GM23338 (cell line): ENCODE measurements around the gene SPI1. TPM values are rescaled to one million over a fixed set of nuclear protein-coding genes. Genes with fewer than 3 reads are reported as not detected.

Experiments used
- ATAC-seq: fragments of 200-7000 bp; cut with Tn5 transposase; 3 replicates; pipeline ENCODE4 v1.9.1; 2020
- DNase-seq: peaks from one replicate; pipeline ENCODE4 v3.0.0-alpha.2; 2015; ENCODE audit warnings: low spot score
- H2AFZ ChIP-seq: fragments of 200-600 bp; sonication (generic); 2 replicates; pipeline ENCODE4 v1.8.0; 2016; ENCODE audit warnings: antibody characterized with exemption, mild to moderate bottlenecking, moderate library complexity
- H3F3A ChIP-seq: fragments of 200-600 bp; sonication (generic); replicated peaks from 2 replicates; pipeline ENCODE4 v1.8.0; 2017; ENCODE audit warnings: antibody characterized with exemption, mixed run types, low read depth
- H3K27ac ChIP-seq: fragments of 200-600 bp; sonication (generic); 2 replicates; pipeline ENCODE4 v1.6.1; 2016; ENCODE audit warnings: low read depth
- H3K27me3 ChIP-seq: fragments of 200-600 bp; sonication (generic); 2 replicates; pipeline ENCODE4 v1.8.0; 2016; ENCODE audit warnings: mild to moderate bottlenecking, mixed run types, moderate library complexity; ENCODE audit not compliant: insufficient read depth
- H3K36me3 ChIP-seq: fragments of 200-600 bp; sonication (generic); 2 replicates; pipeline ENCODE4 v1.8.0; 2016; ENCODE audit warnings: mild to moderate bottlenecking; ENCODE audit not compliant: insufficient read depth
- H3K4me1 ChIP-seq: fragments of 200-600 bp; sonication (generic); 2 replicates; pipeline ENCODE4 v1.8.0; 2016; ENCODE audit warnings: mild to moderate bottlenecking, moderate library complexity; ENCODE audit not compliant: insufficient read depth
- H3K4me2 ChIP-seq: fragments of 200-600 bp; sonication (generic); 2 replicates; pipeline ENCODE4 v1.7.1; 2017; ENCODE audit warnings: mixed run types
- H3K4me3 ChIP-seq: fragments of 200-600 bp; sonication (generic); 2 replicates; pipeline ENCODE4 v1.6.1; 2016; ENCODE audit warnings: mixed run types
- H3K79me2 ChIP-seq: fragments of 200-600 bp; sonication (generic); replicated peaks from 2 replicates; pipeline ENCODE4 v1.8.0; 2017; ENCODE audit warnings: mild to moderate bottlenecking; ENCODE audit not compliant: insufficient read depth
- H3K9me2 ChIP-seq: fragments of 200-600 bp; sonication (generic); 2 replicates; pipeline ENCODE4 v1.8.0; 2017; ENCODE audit not compliant: insufficient read depth
- H4K20me1 ChIP-seq: fragments of 200-600 bp; sonication (generic); replicated peaks from 2 replicates; pipeline ENCODE4 v1.8.0; 2017; ENCODE audit warnings: mild to moderate bottlenecking; ENCODE audit not compliant: insufficient read depth
- H3K27ac Mint-ChIP-seq: 2 replicates; pipeline ENCODE4 v1.8.0; 2020; ENCODE audit warnings: inconsistent platforms, mild to moderate bottlenecking, moderate library complexity, mixed read lengths
- H3K27me3 Mint-ChIP-seq: 3 replicates; pipeline ENCODE4 v1.8.0; 2022; ENCODE audit warnings: low read depth, mild to moderate bottlenecking, moderate library complexity, mixed read lengths, inconsistent platforms; ENCODE audit not compliant: insufficient read depth, poor library complexity
- H3K36me3 Mint-ChIP-seq: 3 replicates; pipeline ENCODE4 v1.8.0; 2021; ENCODE audit warnings: low read depth, mild to moderate bottlenecking, inconsistent platforms, moderate library complexity, mixed read lengths
- H3K4me1 Mint-ChIP-seq: 3 replicates; pipeline ENCODE4 v1.8.0; 2020; ENCODE audit warnings: mild to moderate bottlenecking, inconsistent platforms, mixed read lengths
- H3K4me3 Mint-ChIP-seq: 3 replicates; pipeline ENCODE4 v1.8.0; 2021; ENCODE audit warnings: moderate library complexity, mild to moderate bottlenecking, inconsistent platforms, mixed read lengths
- H3K9me3 Mint-ChIP-seq: 3 replicates; pipeline ENCODE4 v1.8.0; 2020; ENCODE audit warnings: moderate library complexity, mild to moderate bottlenecking, inconsistent platforms, mixed read lengths
- EZH2 ChIP-seq: fragments of 200-600 bp; sonication (generic); IDR thresholded peaks from one replicate; pipeline ENCODE4 v1.8.0; 2017; ENCODE audit warnings: antibody characterized with exemption, mild to moderate bottlenecking, low read depth; ENCODE audit not compliant: unreplicated experiment
- REST ChIP-seq: IDR thresholded peaks from one replicate; pipeline ENCODE4 v1.6.1; 2018; ENCODE audit warnings: antibody characterized with exemption; ENCODE audit not compliant: unreplicated experiment
- STAT1 ChIP-seq: IDR thresholded peaks from one replicate; pipeline ENCODE4 v1.6.1; 2016; ENCODE audit warnings: antibody characterized with exemption; ENCODE audit not compliant: unreplicated experiment
- ZNF331 ChIP-seq: fragments of 250-450 bp; sonication (Bioruptor Pico); IDR thresholded peaks from 2 replicates; pipeline ENCODE4 v1.5.0; 2020; ENCODE audit warnings: low read depth, mild to moderate bottlenecking, moderate library complexity
- ZNF462 ChIP-seq: fragments of 250-450 bp; sonication (Bioruptor Pico); IDR thresholded peaks from 2 replicates; pipeline ENCODE4 v1.5.0; 2020; ENCODE audit warnings: mild to moderate bottlenecking, moderate library complexity
- polyA plus RNA-seq: library from polyadenylated mRNA; unstranded; fragments of >200 nt; fragmentation: Nextera tagmentation; extraction: Ambion mirVana; gene quantifications from 2 replicates; pipeline ENCODE4 v1.2.1, GENCODE V29; 2016
- total RNA-seq: library from RNA; depleted of rRNA; stranded (reverse); fragments of >200 nt; shearing (Covaris generic); gene quantifications from 2 replicates; pipeline ENCODE4 v1.2.3, GENCODE V29; 2014

The SPI1 gene
- total and polyA plus RNA-seq, 2 experiments from 2014 or later, result 0.23 TPM; not detected in 1

GRCh38 chr11:47403571-47403970 lies 25.2 kb upstream of the SPI1 start (continued):
- TF ChIP-seq ZNF462 (CRISPR knock-in tag) (no peak), EZH2 (no peak), ZNF331 (CRISPR knock-in tag) (no peak)

- Mint-ChIP-seq H3K4me1 (peaks cover 40% of the 10 kb centered on the region), H3K36me3 (no peaks in the 10 kb centered on the region)
Measured at GRCh38 chr11:47403135-47403534, 24.8 kb upstream of the SPI1 start.

GRCh38 chr11:47400768-47401279 lies 22.5 kb upstream of the SPI1 start:
- Histone ChIP-seq H3K9me2 (no peaks in the 10 kb centered on the region), H4K20me1 (no peaks in the 10 kb centered on the region), H3K79me2 (no peaks in the 10 kb centered on the region), H3K4me3 (peak overlapping the region; percentile 53), H3F3A (peaks cover 23% of the 10 kb centered on the region; the same call in 1 of the 2 replicates), H3K27ac (peak overlapping the region; percentile 99), H2AFZ (peak overlapping the region; percentile 85), H3K4me1 (peaks cover 21% of the 10 kb centered on the region), H3K27me3 (no peaks in the 10 kb centered on the region), H3K4me2 (peak overlapping the region; percentile 75), H3K36me3 (no peaks in the 10 kb centered on the region)
- ATAC-seq, result peak; percentile 63
- TF ChIP-seq REST (peak; percentile 33), STAT1 (no peak)
- Mint-ChIP-seq H3K4me3 (peak overlapping the region; percentile 78), H3K4me1 (peaks cover 35% of the 10 kb centered on the region), H3K36me3 (no peaks in the 10 kb centered on the region), H3K9me3 (no peaks in the 10 kb centered on the region), H3K27ac (peak overlapping the region; percentile 86), H3K27me3 (peaks cover 17% of the 10 kb centered on the region)
- no peak for DNase-seq

More at GRCh38 chr11:47403135-47403534, 24.8 kb upstream of the SPI1 start:
- H3F3A ChIP-seq, result peaks cover 32% of the 10 kb centered on the region
- TF ChIP-seq EZH2, result no peak
- DNase-seq, result no peak
- no peak overlapping the region for H3K4me3 ChIP-seq
- H3K9me2 ChIP-seq, result no peaks in the 10 kb centered on the region
- no peak overlapping the region for H3K27ac Mint-ChIP-seq
- H3K9me3 Mint-ChIP-seq, result no peaks in the 10 kb centered on the region
- no peak overlapping the region for H3K27ac ChIP-seq
- no peak overlapping the region for H3K4me2 ChIP-seq
- no peaks in the 10 kb centered on the region for H4K20me1 ChIP-seq
- ATAC-seq, result no peak
- no peaks in the 10 kb centered on the region for H3K36me3 ChIP-seq
- H3K27me3 Mint-ChIP-seq, result peaks cover 14% of the 10 kb centered on the region
- H3K4me1 ChIP-seq, result peaks cover 28% of the 10 kb centered on the region
- no peaks in the 10 kb centered on the region for H3K79me2 ChIP-seq
- H2AFZ ChIP-seq, result peak overlapping the region; percentile 78
- no peaks in the 10 kb centered on the region for H3K27me3 ChIP-seq
- no peak overlapping the region for H3K4me3 Mint-ChIP-seq
